Esophagus muscularis mucosa (tissue), 4 donors: Measurements from ENCODE around the gene NUDT3.
A peak's percentile ranks its signal among the peaks of the same experiment; 100 is the strongest.

Experiments
- CTCF ChIP-seq, 3 experiments: fragments of 200-600 bp in 2 of 3; fragments of 450-650 bp in 1 of 3; sonication (generic) in 2 of 3; IDR thresholded peaks; one replicate each; pipeline ENCODE4 v1.5.1; 2017 to 2019; ENCODE audit warnings: antibody characterized with exemption in 3 of 3, mild to moderate bottlenecking in 2 of 3, moderate library complexity in 1 of 3
- EP300 ChIP-seq: sonication (generic); formaldehyde crosslinking; IDR thresholded peaks from one replicate; pipeline ENCODE4 v1.6.1; 2017; ENCODE audit warnings: antibody characterized with exemption
- POLR2A ChIP-seq: fragments of 450-650 bp; IDR thresholded peaks from one replicate; pipeline ENCODE4 v1.6.1; 2017; ENCODE audit warnings: antibody characterized with exemption, moderate library complexity, mild to moderate bottlenecking, low read depth

GRCh38 chr6:34246563-34247391, 145.7 kb downstream of the NUDT3 start:
- TF ChIP-seq CTCF (IDR thresholded peaks at IDR 0.05) (peak; percentile 11 to 17 (median 15)), POLR2A (no peak), EP300 (no peak)
